OCI-LY7 (cell line): Measurements from ENCODE around the gene KDM2A. TPM values are rescaled to one million over a fixed set of nuclear protein-coding genes. Genes with fewer than 3 reads are reported as not detected.

ENCODE experiments used
- BruUV-seq: library from RNA; stranded (reverse); fragments of 400-500 nt; replicated peaks from 2 replicates; lab custom pipeline; 2021; lab: Mats Ljungman, UMichigan
- CTCF ChIA-PET: fragments of 300-600 bp; sonication (Branson Sonifier 250); formaldehyde crosslinking; loops from one replicate; lab custom pipeline; 2022; ENCODE audit warnings: antibody characterized with exemption; ENCODE audit not compliant: unreplicated experiment; lab: Charles Lee
- POLR2A ChIA-PET: fragments of 300-600 bp; sonication (Branson Sonifier 250); formaldehyde crosslinking; loops from one replicate; lab custom pipeline; 2022; ENCODE audit warnings: antibody characterized with exemption; lab: Charles Lee
- DNase-seq: peaks from one replicate; pipeline ENCODE4 v3.0.0-alpha.2; 2015; ENCODE audit warnings: low spot score
- H2AFZ ChIP-seq: fragments of 200-600 bp; sonication (generic), shearing (Covaris generic); 2 replicates; pipeline ENCODE4 v1.6.1; 2014; ENCODE audit warnings: mild to moderate bottlenecking, antibody characterized with exemption, low read length, moderate library complexity
- H3K27ac ChIP-seq: fragments of 200-600 bp; sonication (generic); 2 replicates; pipeline ENCODE4 v1.5.1; 2014; ENCODE audit warnings: mixed run types, low read depth, mild to moderate bottlenecking, moderate library complexity, low read length, inconsistent platforms; ENCODE audit not compliant: poor library complexity, severe bottlenecking
- H3K36me3 ChIP-seq: fragments of 200-600 bp; sonication (generic); 2 replicates; pipeline ENCODE4 v1.6.1; 2014; ENCODE audit warnings: mild to moderate bottlenecking, antibody characterized with exemption, low read length, moderate library complexity, mixed read lengths; ENCODE audit not compliant: insufficient read depth
- H3K4me1 ChIP-seq: fragments of 200-600 bp; sonication (generic); 2 replicates; pipeline ENCODE4 v1.5.1; 2014; ENCODE audit warnings: mild to moderate bottlenecking, low read length; ENCODE audit not compliant: insufficient read depth, poor library complexity, severe bottlenecking
- H3K4me2 ChIP-seq: fragments of 200-600 bp; sonication (generic); 2 replicates; pipeline ENCODE4 v1.6.1; 2014; ENCODE audit warnings: mild to moderate bottlenecking, low read length
- H3K4me3 ChIP-seq: fragments of 200-600 bp; sonication (generic); 2 replicates; pipeline ENCODE4 v1.5.1; 2014; ENCODE audit warnings: mild to moderate bottlenecking, low read depth, low read length; ENCODE audit not compliant: poor library complexity, severe bottlenecking
- H3K79me2 ChIP-seq: fragments of 200-600 bp; sonication (generic); 2 replicates; pipeline ENCODE4 v1.6.1; 2016; ENCODE audit warnings: low read depth, mild to moderate bottlenecking, low read length, moderate library complexity, mixed read lengths; ENCODE audit not compliant: insufficient read depth
- H3K9me2 ChIP-seq: fragments of 200-600 bp; sonication (generic); 2 replicates; pipeline ENCODE4 v1.6.1; 2016; ENCODE audit warnings: mild to moderate bottlenecking, low read length, mixed read lengths; ENCODE audit not compliant: insufficient read depth
- H3K9me3 ChIP-seq: fragments of 200-600 bp; sonication (generic); 2 replicates; pipeline ENCODE4 v1.6.1; 2014; ENCODE audit warnings: mild to moderate bottlenecking, mixed run types, low read length, mixed read lengths
- H4K20me1 ChIP-seq: fragments of 200-600 bp; sonication (generic); 2 replicates; pipeline ENCODE4 v1.6.1; 2014; ENCODE audit warnings: mild to moderate bottlenecking, antibody characterized with exemption, low read length, moderate library complexity, mixed read lengths; ENCODE audit not compliant: insufficient read depth
- EZH2phosphoT487 ChIP-seq: fragments of 200-600 bp; sonication (generic); IDR thresholded peaks from 2 replicates; pipeline ENCODE4 v1.6.1; 2018; ENCODE audit warnings: low read depth, borderline replicate concordance, mild to moderate bottlenecking, mixed run types, antibody characterized with exemption, low read length, moderate library complexity, mixed read lengths
- intact Hi-C: fragments of 100-400 bp; cut with micrococcal nuclease; formaldehyde crosslinking; loops from one replicate; pipeline ENCODE4 v1.10.0; 2022; ENCODE audit not compliant: unreplicated experiment
- total RNA-seq, 2 experiments: library from RNA; depleted of rRNA in 1 of 2; stranded (reverse); fragments of >200 nt in 1 of 2; shearing (Covaris generic) in 1 of 2; gene quantifications; 2 replicates each; pipeline ENCODE4 v1.2.3, GENCODE V29; 2014 to 2022
- TF ChIP-seq, protein P1 (sequence below): fragments of 200-600 bp; sonication (generic); conservative IDR thresholded peaks from 2 replicates; pipeline ENCODE4 v1.5.1; 2014; ENCODE audit warnings: mild to moderate bottlenecking, antibody characterized with exemption, low read length, moderate library complexity, mixed read lengths

KDM2A gene
- total RNA-seq, 2 experiments from 2014 or later = 31.7 to 66.2 TPM

DNA sequence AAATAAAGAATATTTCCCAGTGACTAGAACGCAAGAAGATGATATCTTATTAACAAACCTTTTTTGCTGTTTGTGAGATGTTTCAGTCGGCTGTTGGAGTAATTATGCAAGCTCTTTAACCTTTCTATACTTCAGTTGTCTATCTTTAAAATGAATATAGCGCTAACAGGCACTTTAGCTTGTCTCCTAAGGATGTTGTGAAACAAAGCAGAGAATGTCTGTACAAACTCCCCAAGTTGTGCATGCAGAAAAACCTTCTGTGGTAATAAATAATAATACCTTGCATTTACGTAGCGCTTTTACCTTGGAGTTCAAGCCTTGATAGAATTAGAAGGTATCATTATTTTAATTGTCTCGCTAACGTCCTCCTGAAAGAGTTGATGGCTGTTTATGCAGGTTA lies 1.9 kb upstream of the KDM2A start:
- ChIA-PET CTCF (no interaction called here), POLR2A (interaction anchor here (0.7 to 1.0 kb wide), 2 partner anchors 9 to 11 kb away, joined by 3 read pairs; no protein-coding TSS in a partner anchor)
- no peaks in the 10 kb centered on the region for H3K9me3 ChIP-seq
- H3K9me2 ChIP-seq = no peaks in the 10 kb centered on the region
- H3K27ac ChIP-seq = no peak overlapping the region
- no peak overlapping the region for H3K4me3 ChIP-seq
- peak overlapping the region; percentile 60; the same call in 1 of the 2 replicates for H2AFZ ChIP-seq
- no TSS peak for BruUV-seq
- H3K4me1 ChIP-seq = peaks cover 28% of the 10 kb centered on the region
- no peaks in the 10 kb centered on the region; the same call in 1 of the 2 replicates for H4K20me1 ChIP-seq
- H3K79me2 ChIP-seq = peaks cover 26% of the 10 kb centered on the region
- no peak for TF ChIP-seq EZH2phosphoT487
- TF ChIP-seq, protein P1, sequence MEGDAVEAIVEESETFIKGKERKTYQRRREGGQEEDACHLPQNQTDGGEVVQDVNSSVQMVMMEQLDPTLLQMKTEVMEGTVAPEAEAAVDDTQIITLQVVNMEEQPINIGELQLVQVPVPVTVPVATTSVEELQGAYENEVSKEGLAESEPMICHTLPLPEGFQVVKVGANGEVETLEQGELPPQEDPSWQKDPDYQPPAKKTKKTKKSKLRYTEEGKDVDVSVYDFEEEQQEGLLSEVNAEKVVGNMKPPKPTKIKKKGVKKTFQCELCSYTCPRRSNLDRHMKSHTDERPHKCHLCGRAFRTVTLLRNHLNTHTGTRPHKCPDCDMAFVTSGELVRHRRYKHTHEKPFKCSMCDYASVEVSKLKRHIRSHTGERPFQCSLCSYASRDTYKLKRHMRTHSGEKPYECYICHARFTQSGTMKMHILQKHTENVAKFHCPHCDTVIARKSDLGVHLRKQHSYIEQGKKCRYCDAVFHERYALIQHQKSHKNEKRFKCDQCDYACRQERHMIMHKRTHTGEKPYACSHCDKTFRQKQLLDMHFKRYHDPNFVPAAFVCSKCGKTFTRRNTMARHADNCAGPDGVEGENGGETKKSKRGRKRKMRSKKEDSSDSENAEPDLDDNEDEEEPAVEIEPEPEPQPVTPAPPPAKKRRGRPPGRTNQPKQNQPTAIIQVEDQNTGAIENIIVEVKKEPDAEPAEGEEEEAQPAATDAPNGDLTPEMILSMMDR = no peak
- H3K4me2 ChIP-seq = peak overlapping the region; percentile 23; the same call in 1 of the 2 replicates
- intact Hi-C loops = no loop called here
- DNase-seq = no peak
- peaks cover 11% of the 10 kb centered on the region for H3K36me3 ChIP-seq

DNA sequence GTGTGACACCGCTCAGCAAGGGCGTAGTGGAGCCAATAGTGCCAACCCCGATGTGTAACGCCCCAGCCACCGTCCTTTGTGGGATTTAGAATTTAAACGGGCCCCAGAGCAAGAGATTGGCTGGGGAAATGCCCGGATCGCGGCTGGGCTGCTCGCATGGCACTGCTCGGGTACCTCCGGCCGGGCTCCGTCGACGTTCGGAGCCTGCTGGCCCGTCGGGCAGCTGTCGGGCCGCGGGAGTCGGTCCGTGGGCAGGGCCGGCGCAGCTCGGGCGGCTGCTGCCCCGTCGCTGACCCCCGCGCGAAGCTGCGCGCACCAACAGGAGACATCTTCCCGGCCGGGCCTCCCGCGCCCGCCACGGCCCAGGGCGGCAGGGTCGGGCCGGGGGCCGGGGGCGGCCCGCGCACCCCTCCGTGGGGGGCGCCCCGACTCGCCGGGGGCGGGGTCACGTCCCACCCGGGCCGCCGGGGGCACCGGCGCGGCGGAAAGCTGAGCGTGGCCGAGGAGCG lies 1.3 kb upstream of the KDM2A start:
- Histone ChIP-seq H3K9me3 (no peaks in the 10 kb centered on the region), H3K9me2 (no peaks in the 10 kb centered on the region), H3K27ac (no peak overlapping the region), H3K4me2 (peak overlapping the region; percentile 79; the same call in 1 of the 2 replicates), H4K20me1 (no peaks in the 10 kb centered on the region; the same call in 1 of the 2 replicates), H3K36me3 (peaks cover 13% of the 10 kb centered on the region), H2AFZ (peak overlapping the region; percentile 60), H3K4me1 (peaks cover 28% of the 10 kb centered on the region), H3K79me2 (peaks cover 32% of the 10 kb centered on the region), H3K4me3 (peak overlapping the region; percentile 66)
- CTCF ChIA-PET = no interaction called here
- intact Hi-C loops = no loop called here
- POLR2A ChIA-PET = interaction anchor here (0.5 to 1.0 kb wide), 2 partner anchors 12 to 157 kb away, joined by 3 read pairs; no protein-coding TSS in a partner anchor
- no TSS peak for BruUV-seq
- no peak for DNase-seq
- no peak for TF ChIP-seq EZH2phosphoT487
- TF ChIP-seq, protein P1 = no peak
